Loucy (cell line): Measurements from ENCODE around the gene SPTLC3.

ENCODE experiments used
- CTCF ChIP-seq: fragments of 200-600 bp; sonication (generic); conservative IDR thresholded peaks from 2 replicates; pipeline ENCODE4 v1.5.1; 2014; ENCODE audit warnings: mild to moderate bottlenecking, antibody characterized with exemption, low read length
- EZH2phosphoT487 ChIP-seq: fragments of 200-600 bp; IDR thresholded peaks from 2 replicates; pipeline ENCODE4 v1.6.1; 2018; ENCODE audit warnings: antibody characterized with exemption, mild to moderate bottlenecking, moderate library complexity, borderline replicate concordance

- no peak for TF ChIP-seq CTCF
- TF ChIP-seq EZH2phosphoT487, result no peak
Measured at GRCh38 chr20:13102694-13103093, 93.9 kb downstream of the SPTLC3 start.
